Liver (tissue), 9 donors: ENCODE data around the gene SLC2A5. TPM values are rescaled to one million over a fixed set of nuclear protein-coding genes. Genes with fewer than 3 reads are reported as not detected.

ENCODE experiments used
- DNase-seq: peaks from one replicate; pipeline ENCODE4 v3.0.0-alpha.2; 2017; ENCODE audit warnings: low spot score
- H3K27ac ChIP-seq, 2 donors: one replicate each; pipeline ENCODE4 v1.7.0; 2013; ENCODE audit warnings: inconsistent platforms in 2 of 2, low read length in 2 of 2, control low read depth in 1 of 2, low read depth in 1 of 2, mild to moderate bottlenecking in 1 of 2
- H3K27me3 ChIP-seq, 4 donors: one replicate each; pipeline versions ENCODE4 v1.6.1 to v1.7.0; 2013; ENCODE audit warnings: low read length in 3 of 4, inconsistent platforms in 1 of 4, mild to moderate bottlenecking in 1 of 4, moderate library complexity in 1 of 4; ENCODE audit not compliant: control insufficient read depth in 4 of 4, insufficient read depth in 4 of 4
- H3K36me3 ChIP-seq, 4 donors: one replicate each; pipeline versions ENCODE4 v1.6.1 to v1.7.0; 2013; ENCODE audit warnings: low read length in 3 of 4, mild to moderate bottlenecking in 3 of 4, low read depth in 1 of 4, moderate library complexity in 1 of 4; ENCODE audit not compliant: control insufficient read depth in 4 of 4, insufficient read depth in 3 of 4
- H3K4me1 ChIP-seq, 4 donors: one replicate each; pipeline versions ENCODE4 v1.6.1 to v1.7.0; 2013; ENCODE audit warnings: low read length in 3 of 4, mild to moderate bottlenecking in 3 of 4, moderate library complexity in 1 of 4; ENCODE audit not compliant: control insufficient read depth in 4 of 4, insufficient read depth in 4 of 4
- H3K4me3 ChIP-seq, 3 donors: one replicate each; pipeline versions ENCODE4 v1.6.1 to v1.7.0; 2013; ENCODE audit warnings: low read length in 3 of 3, control low read depth in 1 of 3, low read depth in 1 of 3, mild to moderate bottlenecking in 1 of 3
- H3K9ac ChIP-seq, 2 donors: one replicate each; pipeline ENCODE4 v1.7.0; 2013; ENCODE audit warnings: low read length in 2 of 2, mild to moderate bottlenecking in 2 of 2, moderate library complexity in 2 of 2, control low read depth in 1 of 2, low read depth in 1 of 2
- H3K9me3 ChIP-seq, 4 donors: one replicate each; pipeline versions ENCODE4 v1.6.1 to v1.7.0; 2013; ENCODE audit warnings: low read length in 3 of 4; ENCODE audit not compliant: control insufficient read depth in 4 of 4
- ATF3 ChIP-seq: IDR thresholded peaks from 2 replicates; pipeline ENCODE4 v1.6.1; 2016; ENCODE audit warnings: antibody characterized with exemption
- CTCF ChIP-seq: fragments of 150-350 bp; IDR thresholded peaks from 2 replicates; pipeline ENCODE4 v1.5.1; 2017; ENCODE audit warnings: improper control_type of control experiment, low read depth, low read length; ENCODE audit not compliant: missing input control
- EGR1 ChIP-seq, 2 donors: IDR thresholded peaks; 2 replicates each; pipeline ENCODE4 v1.6.1; 2016 to 2018; ENCODE audit warnings: antibody characterized with exemption in 2 of 2, low read depth in 2 of 2
- FOXA1 ChIP-seq: IDR thresholded peaks from 2 replicates; pipeline ENCODE4 v1.6.1; 2016; ENCODE audit warnings: antibody characterized with exemption
- FOXA2 ChIP-seq: IDR thresholded peaks from 2 replicates; pipeline ENCODE4 v1.6.1; 2016; ENCODE audit warnings: antibody characterized with exemption
- GABPA ChIP-seq, 2 donors: IDR thresholded peaks in 1 of 2; conservative IDR thresholded peaks in 1 of 2; 2 replicates each; pipeline ENCODE4 v1.6.1; 2016; ENCODE audit warnings: antibody characterized with exemption in 2 of 2, mild to moderate bottlenecking in 1 of 2, moderate library complexity in 1 of 2
- HNF4A ChIP-seq, 2 donors: conservative IDR thresholded peaks; 2 replicates each; pipeline ENCODE4 v1.6.1; 2016; ENCODE audit warnings: antibody characterized with exemption in 2 of 2, mild to moderate bottlenecking in 2 of 2
- HNF4G ChIP-seq: IDR thresholded peaks from 2 replicates; pipeline ENCODE4 v1.6.1; 2016; ENCODE audit warnings: antibody characterized with exemption
- JUND ChIP-seq, 2 donors: IDR thresholded peaks; 2 replicates each; pipeline ENCODE4 v1.6.1; 2016; ENCODE audit warnings: antibody characterized with exemption in 2 of 2
- MAX ChIP-seq: IDR thresholded peaks from 2 replicates; pipeline ENCODE4 v1.6.1; 2016; ENCODE audit warnings: antibody characterized with exemption
- NR2F2 ChIP-seq: IDR thresholded peaks from 2 replicates; pipeline ENCODE4 v1.6.1; 2016; ENCODE audit warnings: antibody characterized with exemption
- RAD21 ChIP-seq, 2 donors: IDR thresholded peaks; 2 replicates each; pipeline ENCODE4 v1.6.1; 2016; ENCODE audit warnings: antibody characterized with exemption in 2 of 2, mild to moderate bottlenecking in 2 of 2
- REST ChIP-seq: IDR thresholded peaks from 2 replicates; pipeline ENCODE4 v1.6.1; 2016; ENCODE audit warnings: antibody characterized with exemption, mild to moderate bottlenecking
- RXRA ChIP-seq, 2 donors: IDR thresholded peaks; 2 replicates each; pipeline ENCODE4 v1.6.1; 2017 to 2018; ENCODE audit warnings: antibody characterized with exemption in 2 of 2, mild to moderate bottlenecking in 1 of 2
- SP1 ChIP-seq: IDR thresholded peaks from 2 replicates; pipeline ENCODE4 v1.6.1; 2018; ENCODE audit warnings: antibody characterized with exemption, mild to moderate bottlenecking
- TAF1 ChIP-seq: conservative IDR thresholded peaks from 2 replicates; pipeline ENCODE4 v1.6.1; 2016; ENCODE audit warnings: antibody characterized with exemption, mild to moderate bottlenecking
- YY1 ChIP-seq: IDR thresholded peaks from 2 replicates; pipeline ENCODE4 v1.6.1; 2016; ENCODE audit warnings: antibody characterized with exemption, mild to moderate bottlenecking
- ZBTB33 ChIP-seq: IDR thresholded peaks from 2 replicates; pipeline ENCODE4 v1.6.1; 2016; ENCODE audit warnings: antibody characterized with exemption
- WGBS: extraction: QIAGEN DNeasy Blood & Tissue Kit; methylation state at CpG from one replicate; pipeline ENCODE4 v1.1.7; 2013; 5-methylcytosine and 5-hydroxymethylcytosine counted together
- polyA plus RNA-seq, 2 donors: library from polyadenylated mRNA; stranded (reverse) in 1 of 2; unstranded in 1 of 2; fragments of 200-250 nt in 1 of 2; fragments of >200 nt in 1 of 2; fragmentation: Nextera tagmentation in 1 of 2; extraction: Ambion mirVana in 1 of 2; gene quantifications; one replicate each; pipeline versions ENCODE4 v1.2.1 to v1.2.3, GENCODE V29; 2013 to 2015
- total RNA-seq, 2 donors: library from RNA; depleted of rRNA; stranded (reverse); fragments of >200 nt; gene quantifications; one replicate each; pipeline ENCODE4 v1.2.3, GENCODE V29; 2014
- donor health status: healthy.
- donor health status: healthy.
- donor health status: healthy.
- donor health status: healthy.
- donor health status: healthy.

Gene SLC2A5
- total and polyA plus RNA-seq, 4 donors = 0.07 to 1.6 (median 0.13) TPM

GRCh38 chr1:9050803-9051202 lies 18.6 kb downstream of the SLC2A5 start:
- DNase-seq = no peak
- Histone ChIP-seq H3K9me3 (no peaks in the 10 kb centered on the region), H3K36me3 (no peaks in the 10 kb centered on the region), H3K9ac (no peak overlapping the region), H3K27ac (no peak overlapping the region), H3K4me3 (no peak overlapping the region), H3K27me3 (no peaks in the 10 kb centered on the region), H3K4me1 (no peaks in the 10 kb centered on the region)
- 66% methylated on average over 3 of the region's 3 CpGs for WGBS
- no peak for TF ChIP-seq RXRA (IDR thresholded peaks at IDR 0.05)
- no peak for TF ChIP-seq FOXA1
- TF ChIP-seq CTCF = no peak
- no peak for TF ChIP-seq FOXA2

GRCh38 chr1:9048551-9048950 lies 20.9 kb downstream of the SLC2A5 start:
- no peaks in the 10 kb centered on the region for H3K36me3 ChIP-seq
- no peak overlapping the region for H3K27ac ChIP-seq
- no peak overlapping the region for H3K9ac ChIP-seq
- no peak for DNase-seq
- no peaks in the 10 kb centered on the region for H3K9me3 ChIP-seq
- no peak overlapping the region for H3K4me3 ChIP-seq
- H3K27me3 ChIP-seq = no peaks in the 10 kb centered on the region
- WGBS = 84% methylated on average over 7 of the region's 7 CpGs
- no peak for TF ChIP-seq EGR1 (IDR thresholded peaks at IDR 0.05; ENCODE audit: low read depth in 2 of 2)
- TF ChIP-seq RAD21 (IDR thresholded peaks at IDR 0.05) = no peak
- TF ChIP-seq NR2F2 = no peak
- no peak for TF ChIP-seq FOXA2
- TF ChIP-seq TAF1 = no peak
- peaks cover 0 to 2% (median 0%) of the 10 kb centered on the region in 4 donors for H3K4me1 ChIP-seq

- WGBS = 94% methylated on average over 2 of the region's 2 CpGs
- H3K9ac ChIP-seq = no peak overlapping the region
- no peaks in the 10 kb centered on the region for H3K9me3 ChIP-seq
- no peak overlapping the region for H3K4me3 ChIP-seq
- DNase-seq = no peak
- TF ChIP-seq GABPA (IDR thresholded peaks at IDR 0.05 in 1 of 2, conservative IDR thresholded peaks at IDR 0.05 in 1 of 2) (no peak), FOXA2 (no peak), EGR1 (IDR thresholded peaks at IDR 0.05; ENCODE audit: low read depth in 2 of 2) (no peak), YY1 (no peak), RXRA (IDR thresholded peaks at IDR 0.05) (no peak), HNF4G (no peak), CTCF (no peak), ZBTB33 (no peak), JUND (IDR thresholded peaks at IDR 0.05) (no peak), HNF4A (conservative IDR thresholded peaks at IDR 0.05) (no peak), SP1 (no peak), FOXA1 (no peak), NR2F2 (no peak), REST (no peak), TAF1 (no peak), ATF3 (no peak), RAD21 (IDR thresholded peaks at IDR 0.05) (no peak), MAX (no peak)
- peaks cover 0 to 2% (median 0%) of the 10 kb centered on the region in 4 donors for H3K4me1 ChIP-seq
- H3K36me3 ChIP-seq = no peaks in the 10 kb centered on the region
- no peak overlapping the region for H3K27ac ChIP-seq
- no peaks in the 10 kb centered on the region for H3K27me3 ChIP-seq
Measured at GRCh38 chr1:9047019-9047418, 22.4 kb downstream of the SLC2A5 start.
